Stomach smooth muscle (tissue), 2 donors: ENCODE data around the gene ITGB5.

ENCODE experiments used
- H3K27ac ChIP-seq: one replicate; pipeline ENCODE4 v1.7.0; 2013; ENCODE audit warnings: mild to moderate bottlenecking, low read length, inconsistent platforms
- H3K27me3 ChIP-seq, 2 donors: one replicate each; pipeline ENCODE4 v1.7.0; 2013; ENCODE audit warnings: low read length in 2 of 2; ENCODE audit not compliant: insufficient read depth in 2 of 2, control insufficient read depth in 1 of 2
- H3K36me3 ChIP-seq, 2 donors: one replicate each; pipeline ENCODE4 v1.7.0; 2013; ENCODE audit warnings: low read length in 2 of 2; ENCODE audit not compliant: control insufficient read depth in 2 of 2, insufficient read depth in 2 of 2
- H3K4me1 ChIP-seq: one replicate; pipeline ENCODE4 v1.7.0; 2013; ENCODE audit warnings: low read length; ENCODE audit not compliant: control insufficient read depth, insufficient read depth
- H3K4me3 ChIP-seq, 2 donors: one replicate each; pipeline ENCODE4 v1.7.0; 2013; ENCODE audit warnings: low read length in 2 of 2
- H3K9ac ChIP-seq, 2 donors: one replicate each; pipeline ENCODE4 v1.7.0; 2013; ENCODE audit warnings: low read length in 2 of 2, mild to moderate bottlenecking in 1 of 2
- H3K9me3 ChIP-seq, 2 donors: one replicate each; pipeline ENCODE4 v1.7.0; 2013; ENCODE audit warnings: low read length in 2 of 2; ENCODE audit not compliant: control insufficient read depth in 2 of 2
- donor health status: healthy.
- donor health status: Pancreatic carcinoma.

ITGB5 gene

GRCh38 chr3:124846189-124846588 lies 41.0 kb downstream of the ITGB5 start:
- Histone ChIP-seq H3K4me3 (no peak overlapping the region), H3K9me3 (no peaks in the 10 kb centered on the region), H3K27ac (peak overlapping the region; percentile 71), H3K9ac (no peak overlapping the region), H3K4me1 (peaks cover 29% of the 10 kb centered on the region), H3K27me3 (no peaks in the 10 kb centered on the region), H3K36me3 (peaks cover 10 to 12% of the 10 kb centered on the region in 2 donors)

GRCh38 chr3:124845406-124845805 lies 41.8 kb downstream of the ITGB5 start:
- no peaks in the 10 kb centered on the region for H3K9me3 ChIP-seq
- peak overlapping the region; percentile 71 for H3K27ac ChIP-seq
- peaks cover 25% of the 10 kb centered on the region for H3K4me1 ChIP-seq
- peak overlapping the region; percentile 5 to 14 for H3K9ac ChIP-seq
- H3K4me3 ChIP-seq: peak overlapping the region in 1 of 2 donors; percentile 35
- H3K36me3 ChIP-seq: peaks cover 10 to 15% of the 10 kb centered on the region in 2 donors
- H3K27me3 ChIP-seq: no peaks in the 10 kb centered on the region

GRCh38 chr3:124843506-124844177 lies 43.5 kb downstream of the ITGB5 start:
- H3K9ac ChIP-seq: no peak overlapping the region
- H3K27ac ChIP-seq: no peak overlapping the region
- H3K9me3 ChIP-seq: no peaks in the 10 kb centered on the region
- H3K4me3 ChIP-seq: no peak overlapping the region
- no peaks in the 10 kb centered on the region for H3K27me3 ChIP-seq
- H3K36me3 ChIP-seq: peaks cover 10 to 19% of the 10 kb centered on the region in 2 donors
- peaks cover 21% of the 10 kb centered on the region for H3K4me1 ChIP-seq

- H3K36me3 ChIP-seq: peaks cover 10 to 14% of the 10 kb centered on the region in 2 donors
- no peak overlapping the region for H3K9ac ChIP-seq
- no peaks in the 10 kb centered on the region for H3K27me3 ChIP-seq
- no peak overlapping the region for H3K4me3 ChIP-seq
- no peaks in the 10 kb centered on the region for H3K9me3 ChIP-seq
- peaks cover 21% of the 10 kb centered on the region for H3K4me1 ChIP-seq
- no peak overlapping the region for H3K27ac ChIP-seq
Measured at GRCh38 chr3:124843047-124843446, 44.1 kb downstream of the ITGB5 start.

GRCh38 chr3:124841517-124841916 lies 45.6 kb downstream of the ITGB5 start:
- no peak overlapping the region for H3K4me3 ChIP-seq
- H3K9ac ChIP-seq: no peak overlapping the region
- peaks cover 6 to 9% of the 10 kb centered on the region in 2 donors for H3K36me3 ChIP-seq
- H3K4me1 ChIP-seq: peaks cover 31% of the 10 kb centered on the region
- no peaks in the 10 kb centered on the region for H3K9me3 ChIP-seq
- H3K27ac ChIP-seq: no peak overlapping the region
- no peaks in the 10 kb centered on the region for H3K27me3 ChIP-seq

- Histone ChIP-seq H3K4me1 (peaks cover 30% of the 10 kb centered on the region), H3K9me3 (no peaks in the 10 kb centered on the region), H3K27ac (no peak overlapping the region), H3K4me3 (no peak overlapping the region), H3K9ac (no peak overlapping the region), H3K36me3 (peaks cover 6 to 9% of the 10 kb centered on the region in 2 donors), H3K27me3 (no peaks in the 10 kb centered on the region)
Measured at GRCh38 chr3:124840331-124840730, 46.8 kb downstream of the ITGB5 start.

GRCh38 chr3:124839896-124840295 lies 47.3 kb downstream of the ITGB5 start:
- Histone ChIP-seq H3K4me1 (peaks cover 30% of the 10 kb centered on the region), H3K4me3 (no peak overlapping the region), H3K27ac (no peak overlapping the region)

GRCh38 chr3:124838963-124839362 lies 48.2 kb downstream of the ITGB5 start:
- Histone ChIP-seq H3K36me3 (peaks cover 6 to 9% of the 10 kb centered on the region in 2 donors), H3K27me3 (no peaks in the 10 kb centered on the region), H3K4me3 (no peak overlapping the region), H3K9ac (no peak overlapping the region), H3K27ac (no peak overlapping the region), H3K9me3 (no peaks in the 10 kb centered on the region), H3K4me1 (peaks cover 28% of the 10 kb centered on the region)

More at GRCh38 chr3:124839896-124840295, 47.3 kb downstream of the ITGB5 start:
- Histone ChIP-seq H3K27me3 (no peaks in the 10 kb centered on the region), H3K9me3 (no peaks in the 10 kb centered on the region), H3K9ac (no peak overlapping the region), H3K36me3 (peaks cover 6 to 9% of the 10 kb centered on the region in 2 donors)

- H3K27me3 ChIP-seq: no peaks in the 10 kb centered on the region
- H3K9ac ChIP-seq: no peak overlapping the region
- peaks cover 32% of the 10 kb centered on the region for H3K4me1 ChIP-seq
- peak overlapping the region; percentile 19 for H3K27ac ChIP-seq
- peaks cover 6 to 9% of the 10 kb centered on the region in 2 donors for H3K36me3 ChIP-seq
- H3K9me3 ChIP-seq: no peaks in the 10 kb centered on the region
- H3K4me3 ChIP-seq: peak overlapping the region in 1 of 2 donors; percentile 35
Measured at GRCh38 chr3:124837730-124838186, 49.4 kb downstream of the ITGB5 start.

- Histone ChIP-seq H3K27ac (peak overlapping the region; percentile 19), H3K36me3 (peaks cover 6 to 13% of the 10 kb centered on the region in 2 donors), H3K4me1 (peaks cover 36% of the 10 kb centered on the region), H3K4me3 (no peak overlapping the region), H3K9me3 (no peaks in the 10 kb centered on the region), H3K27me3 (no peaks in the 10 kb centered on the region), H3K9ac (no peak overlapping the region)
Measured at GRCh38 chr3:124837065-124837464, 50.1 kb downstream of the ITGB5 start.

- peaks cover 40% of the 10 kb centered on the region for H3K4me1 ChIP-seq
- H3K27ac ChIP-seq: peak overlapping the region; percentile 19
- peaks cover 3 to 13% of the 10 kb centered on the region in 2 donors for H3K36me3 ChIP-seq
- no peaks in the 10 kb centered on the region for H3K9me3 ChIP-seq
- no peak overlapping the region for H3K4me3 ChIP-seq
- H3K27me3 ChIP-seq: no peaks in the 10 kb centered on the region
- no peak overlapping the region for H3K9ac ChIP-seq
Measured at GRCh38 chr3:124836448-124836847, 50.7 kb downstream of the ITGB5 start.
